H9 (cell line): ENCODE measurements around the gene SEC61A1. TPM values are rescaled to one million over a fixed set of nuclear protein-coding genes. Genes with fewer than 3 reads are reported as not detected.

Experiments used
- DNase-seq: peaks from one replicate; pipeline ENCODE4 v3.0.0-alpha.2; 2017
- H2AFZ ChIP-seq: one replicate; pipeline ENCODE4 v1.6.1; 2013; ENCODE audit warnings: mild to moderate bottlenecking, low read length, control low read depth, moderate library complexity
- H2AK5ac ChIP-seq: 2 replicates; pipeline ENCODE4 v1.6.1; 2013; ENCODE audit warnings: low read length, control low read depth, mixed read lengths; ENCODE audit not compliant: insufficient read length
- H2BK120ac ChIP-seq: one replicate; pipeline ENCODE4 v1.6.1; 2013; ENCODE audit warnings: low read depth, mild to moderate bottlenecking, low read length, control low read depth, inconsistent platforms; ENCODE audit not compliant: poor library complexity, severe bottlenecking
- H2BK12ac ChIP-seq: 2 replicates; pipeline ENCODE4 v1.6.1; 2013; ENCODE audit warnings: low read length, control low read depth, mixed read lengths, low read depth; ENCODE audit not compliant: insufficient read length
- H2BK15ac ChIP-seq: 2 replicates; pipeline ENCODE4 v1.6.1; 2013; ENCODE audit warnings: low read depth, low read length, control low read depth
- H2BK20ac ChIP-seq: one replicate; pipeline ENCODE4 v1.6.1; 2013; ENCODE audit warnings: low read depth, mild to moderate bottlenecking, low read length, control low read depth, inconsistent platforms; ENCODE audit not compliant: poor library complexity, severe bottlenecking
- H2BK5ac ChIP-seq: 2 replicates; pipeline ENCODE4 v1.6.1; 2013; ENCODE audit warnings: low read length, control low read depth, mixed read lengths; ENCODE audit not compliant: insufficient read length
- H3K14ac ChIP-seq: 2 replicates; pipeline ENCODE4 v1.6.1; 2013; ENCODE audit warnings: low read length, control low read depth; ENCODE audit not compliant: insufficient read depth
- H3K18ac ChIP-seq: 2 replicates; pipeline ENCODE4 v1.6.1; 2013; ENCODE audit warnings: low read depth, mild to moderate bottlenecking, mixed read lengths, low read length, control low read depth; ENCODE audit not compliant: insufficient read length
- H3K23ac ChIP-seq: 2 replicates; pipeline ENCODE4 v1.6.1; 2013; ENCODE audit warnings: low read length, control low read depth, mixed read lengths, low read depth; ENCODE audit not compliant: insufficient read length
- H3K23me2 ChIP-seq: 2 replicates; pipeline ENCODE4 v1.6.1; 2013; ENCODE audit warnings: low read depth, mild to moderate bottlenecking, mixed read lengths, low read length, control low read depth; ENCODE audit not compliant: insufficient read length, poor library complexity, severe bottlenecking
- H3K27ac ChIP-seq: 2 replicates; pipeline ENCODE4 v1.5.1; 2013; ENCODE audit warnings: low read length, control low read depth, mixed read lengths, low read depth; ENCODE audit not compliant: insufficient read length
- H3K27me3 ChIP-seq: 2 replicates; pipeline ENCODE4 v1.6.1; 2013; ENCODE audit warnings: low read length, control low read depth, inconsistent platforms; ENCODE audit not compliant: insufficient read depth
- H3K4ac ChIP-seq: 2 replicates; pipeline ENCODE4 v1.6.1; 2013; ENCODE audit warnings: low read depth, mild to moderate bottlenecking, control low read depth, inconsistent platforms, low read length, moderate library complexity
- H3K4me1 ChIP-seq: 2 replicates; pipeline ENCODE4 v1.6.1; 2013; ENCODE audit warnings: low read length, control low read depth, inconsistent platforms; ENCODE audit not compliant: insufficient read depth
- H3K4me2 ChIP-seq: 2 replicates; pipeline ENCODE4 v1.6.1; 2013; ENCODE audit warnings: low read length, control low read depth, mixed read lengths; ENCODE audit not compliant: insufficient read length, insufficient read depth
- H3K56ac ChIP-seq: 2 replicates; pipeline ENCODE4 v1.6.1; 2013; ENCODE audit warnings: low read depth, mild to moderate bottlenecking, mixed read lengths, low read length, control low read depth; ENCODE audit not compliant: insufficient read length
- H3K79me1 ChIP-seq: 2 replicates; pipeline ENCODE4 v1.6.1; 2013; ENCODE audit warnings: low read depth, mild to moderate bottlenecking, moderate library complexity, low read length, control low read depth, inconsistent platforms; ENCODE audit not compliant: insufficient read depth, poor library complexity, severe bottlenecking
- H3K79me2 ChIP-seq: 2 replicates; pipeline ENCODE4 v1.6.1; 2013; ENCODE audit warnings: low read length, control low read depth, inconsistent platforms; ENCODE audit not compliant: insufficient read depth
- H3K9ac ChIP-seq: 2 replicates; pipeline ENCODE4 v1.6.1; 2013; ENCODE audit warnings: low read length, control low read depth, mixed read lengths; ENCODE audit not compliant: insufficient read length; ENCODE audit errors: extremely low read depth
- H3K9me3 ChIP-seq: one replicate; pipeline ENCODE4 v1.6.1; 2013; ENCODE audit warnings: low read depth, low read length, inconsistent platforms; ENCODE audit not compliant: control insufficient read depth
- H3T11ph ChIP-seq: one replicate; pipeline ENCODE4 v1.6.1; 2013; ENCODE audit warnings: mild to moderate bottlenecking, low read length, control low read depth, inconsistent platforms
- H4K20me1 ChIP-seq: one replicate; pipeline ENCODE4 v1.6.1; 2013; ENCODE audit not compliant: control insufficient read depth, insufficient read length, insufficient read depth
- H4K5ac ChIP-seq: 2 replicates; pipeline ENCODE4 v1.6.1; 2013; ENCODE audit warnings: low read depth, mild to moderate bottlenecking, mixed read lengths, low read length, control low read depth; ENCODE audit not compliant: insufficient read length
- H4K8ac ChIP-seq: replicated peaks from 2 replicates; pipeline ENCODE4 v1.6.1; 2013; ENCODE audit warnings: low read length, control low read depth, mixed read lengths, low read depth; ENCODE audit not compliant: insufficient read length
- H4K91ac ChIP-seq: 2 replicates; pipeline ENCODE4 v1.6.1; 2013; ENCODE audit warnings: low read depth, mild to moderate bottlenecking, moderate library complexity, mixed read lengths, low read length, control low read depth; ENCODE audit not compliant: insufficient read length
- H3K27ac Mint-ChIP-seq, 3 experiments: 2 replicates in 2 of 3; 3 replicates in 1 of 3; pipeline ENCODE4 v1.8.0; 2020 to 2021; ENCODE audit warnings: mixed read lengths in 3 of 3, mild to moderate bottlenecking in 1 of 3, moderate library complexity in 1 of 3
- H3K27me3 Mint-ChIP-seq: 2 replicates; pipeline ENCODE4 v1.8.0; 2021; ENCODE audit warnings: low read depth, mild to moderate bottlenecking, moderate library complexity, mixed read lengths
- H3K36me3 Mint-ChIP-seq, 3 experiments: 2 replicates in 2 of 3; 3 replicates in 1 of 3; pipeline ENCODE4 v1.8.0; 2020 to 2021; ENCODE audit warnings: low read depth in 3 of 3, mixed read lengths in 3 of 3; ENCODE audit not compliant: insufficient read depth in 1 of 3
- H3K4me1 Mint-ChIP-seq, 2 experiments: 2 replicates each; pipeline ENCODE4 v1.8.0; 2020; ENCODE audit warnings: mixed read lengths in 2 of 2
- H3K4me3 Mint-ChIP-seq, 2 experiments: 2 replicates in 1 of 2; 3 replicates in 1 of 2; pipeline ENCODE4 v1.8.0; 2020 to 2021; ENCODE audit warnings: mild to moderate bottlenecking in 2 of 2, mixed read lengths in 2 of 2, moderate library complexity in 1 of 2
- H3K9me3 Mint-ChIP-seq, 2 experiments: 2 replicates in 1 of 2; 3 replicates in 1 of 2; pipeline ENCODE4 v1.8.0; 2020; ENCODE audit warnings: mild to moderate bottlenecking in 2 of 2, mixed read lengths in 2 of 2, moderate library complexity in 1 of 2
- WGBS: extraction: QIAGEN DNeasy Blood & Tissue Kit; methylation state at CpG from one replicate; pipeline ENCODE4 v1.1.7; 2013; ENCODE audit warnings: missing lambda C conversion rate, low lambda C conversion rate, mixed read lengths; ENCODE audit not compliant: insufficient read length; ENCODE audit errors: extremely low coverage; 5-methylcytosine and 5-hydroxymethylcytosine counted together
- total RNA-seq: library from RNA; stranded (reverse); gene quantifications from 2 replicates; pipeline ENCODE4 v1.2.1, GENCODE V29; 2021
- TF ChIP-seq, protein P1 (sequence below): fragments of 200-600 bp; sonication (generic); conservative IDR thresholded peaks from 3 replicates; pipeline ENCODE4 v1.8.0; 2021; ENCODE audit warnings: antibody characterized with exemption, mild to moderate bottlenecking

Gene SEC61A1
- total RNA-seq, 1 experiment from 2014 or later = 146 TPM

GRCh38 chr3:128012050-128012449, 40.2 kb upstream of the SEC61A1 start:
- H2BK15ac ChIP-seq = no peak overlapping the region
- H2AFZ ChIP-seq = no peak overlapping the region
- no peak overlapping the region for H3K56ac ChIP-seq
- H2BK120ac ChIP-seq = no peak overlapping the region
- H3K79me1 ChIP-seq = no peaks in the 10 kb centered on the region
- H2AK5ac ChIP-seq = no peak overlapping the region
- DNase-seq = no peak
- no CpG with 5 or more reads among the region's 14 CpGs for WGBS
- no peak overlapping the region for H3K14ac ChIP-seq
- no peak overlapping the region for H3K4ac ChIP-seq
- H2BK20ac ChIP-seq = no peak overlapping the region
- no peak overlapping the region for H3K4me2 ChIP-seq
- no peak overlapping the region for H4K8ac ChIP-seq
- Mint-ChIP-seq H3K27ac (no peak overlapping the region), H3K9me3 (peaks cover 13% of the 10 kb centered on the region in 2 experiments), H3K27me3 (peaks cover 2% of the 10 kb centered on the region; the same call in 1 of the 2 replicates), H3K4me3 (no peak overlapping the region), H3K4me1 (peaks cover 8 to 11% of the 10 kb centered on the region in 2 experiments), H3K36me3 (peaks cover 0 to 5% (median 5%) of the 10 kb centered on the region in 3 experiments; a peak in 5 of 7 replicates)
- no peaks in the 10 kb centered on the region for H3K9me3 ChIP-seq
- H3K23me2 ChIP-seq = no peaks in the 10 kb centered on the region
- no peak overlapping the region for H3K23ac ChIP-seq
- H3K4me1 ChIP-seq = no peaks in the 10 kb centered on the region; the same call in 1 of the 2 replicates
- H3K9ac ChIP-seq = no peak overlapping the region
- no peak overlapping the region for H4K5ac ChIP-seq
- H3T11ph ChIP-seq = no peak overlapping the region
- H2BK5ac ChIP-seq = no peak overlapping the region
- no peak overlapping the region for H4K91ac ChIP-seq
- H2BK12ac ChIP-seq = no peak overlapping the region
- no peak overlapping the region for H3K18ac ChIP-seq
- no peaks in the 10 kb centered on the region for H3K79me2 ChIP-seq
- H4K20me1 ChIP-seq = no peaks in the 10 kb centered on the region
- H3K27ac ChIP-seq = no peak overlapping the region
- TF ChIP-seq, protein P1, sequence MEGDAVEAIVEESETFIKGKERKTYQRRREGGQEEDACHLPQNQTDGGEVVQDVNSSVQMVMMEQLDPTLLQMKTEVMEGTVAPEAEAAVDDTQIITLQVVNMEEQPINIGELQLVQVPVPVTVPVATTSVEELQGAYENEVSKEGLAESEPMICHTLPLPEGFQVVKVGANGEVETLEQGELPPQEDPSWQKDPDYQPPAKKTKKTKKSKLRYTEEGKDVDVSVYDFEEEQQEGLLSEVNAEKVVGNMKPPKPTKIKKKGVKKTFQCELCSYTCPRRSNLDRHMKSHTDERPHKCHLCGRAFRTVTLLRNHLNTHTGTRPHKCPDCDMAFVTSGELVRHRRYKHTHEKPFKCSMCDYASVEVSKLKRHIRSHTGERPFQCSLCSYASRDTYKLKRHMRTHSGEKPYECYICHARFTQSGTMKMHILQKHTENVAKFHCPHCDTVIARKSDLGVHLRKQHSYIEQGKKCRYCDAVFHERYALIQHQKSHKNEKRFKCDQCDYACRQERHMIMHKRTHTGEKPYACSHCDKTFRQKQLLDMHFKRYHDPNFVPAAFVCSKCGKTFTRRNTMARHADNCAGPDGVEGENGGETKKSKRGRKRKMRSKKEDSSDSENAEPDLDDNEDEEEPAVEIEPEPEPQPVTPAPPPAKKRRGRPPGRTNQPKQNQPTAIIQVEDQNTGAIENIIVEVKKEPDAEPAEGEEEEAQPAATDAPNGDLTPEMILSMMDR = no peak
- H3K27me3 ChIP-seq = no peaks in the 10 kb centered on the region
